ENCODE measurements around the gene FRY. TPM values are rescaled to one million over a fixed set of nuclear protein-coding genes. Genes with fewer than 3 reads are reported as not detected.

The FRY gene
- polyA plus RNA-seq, 4 donors, result 44.1 to 57.3 (median 49.9) TPM

- no peak for DNase-seq (ENCODE audit: low read depth in 4 of 4, low spot score in 2 of 4)
Measured at GRCh38 chr13:32125221-32125689, 93.7 kb downstream of the FRY start.

GRCh38 chr13:32125751-32126150, 94.2 kb downstream of the FRY start:
- DNase-seq (ENCODE audit: low read depth in 4 of 4, low spot score in 2 of 4), result no peak

GRCh38 chr13:32126278-32126677, 94.7 kb downstream of the FRY start:
- DNase-seq (ENCODE audit: low read depth in 4 of 4, low spot score in 2 of 4), result no peak

- DNase-seq (ENCODE audit: low read depth in 4 of 4, low spot score in 2 of 4), result no peak
Measured at GRCh38 chr13:32126756-32127155, 95.2 kb downstream of the FRY start.

GRCh38 chr13:32127691-32128090, 96.1 kb downstream of the FRY start:
- no peak for DNase-seq (ENCODE audit: low read depth in 4 of 4, low spot score in 2 of 4)

DNA sequence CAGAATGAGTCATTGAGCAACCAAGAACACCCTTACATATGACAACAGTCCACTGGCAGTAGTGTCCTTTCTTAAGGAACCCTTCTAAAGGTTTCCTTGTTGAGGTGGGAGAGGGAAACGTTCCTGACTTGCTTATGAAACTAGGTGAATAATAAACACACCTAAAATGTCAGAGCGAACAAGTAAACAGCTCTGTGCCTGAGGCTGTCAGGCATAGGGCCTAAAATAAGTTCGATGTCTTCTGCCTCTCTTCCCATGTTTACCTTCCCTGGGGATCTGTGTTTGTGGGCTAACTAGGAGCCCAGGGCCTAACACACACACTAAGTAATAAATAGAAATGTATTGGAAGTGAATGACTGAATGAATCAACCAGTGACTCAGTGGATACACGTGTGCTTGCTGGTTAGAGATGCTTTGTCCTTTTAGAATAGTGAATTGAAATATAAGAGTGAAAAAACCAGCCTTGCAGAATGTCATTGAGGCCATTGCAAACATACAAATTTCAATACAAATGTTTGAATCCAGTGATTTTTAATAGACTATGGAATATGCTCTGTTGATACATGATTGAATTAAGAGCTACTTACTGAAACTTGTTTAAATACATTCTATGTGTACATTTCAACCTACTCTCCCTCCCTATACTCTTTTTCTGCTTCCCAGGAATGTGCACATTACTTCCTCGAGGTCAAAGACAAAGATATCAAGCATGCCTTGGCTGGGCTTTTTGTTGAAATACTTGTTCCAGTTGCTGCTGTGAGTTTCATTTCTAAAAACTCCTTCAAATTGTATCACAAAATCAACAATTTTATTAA, 102.9 kb downstream of the FRY start:
- DNase-seq (ENCODE audit: low read depth in 4 of 4, low spot score in 2 of 4), result no peak

DNA sequence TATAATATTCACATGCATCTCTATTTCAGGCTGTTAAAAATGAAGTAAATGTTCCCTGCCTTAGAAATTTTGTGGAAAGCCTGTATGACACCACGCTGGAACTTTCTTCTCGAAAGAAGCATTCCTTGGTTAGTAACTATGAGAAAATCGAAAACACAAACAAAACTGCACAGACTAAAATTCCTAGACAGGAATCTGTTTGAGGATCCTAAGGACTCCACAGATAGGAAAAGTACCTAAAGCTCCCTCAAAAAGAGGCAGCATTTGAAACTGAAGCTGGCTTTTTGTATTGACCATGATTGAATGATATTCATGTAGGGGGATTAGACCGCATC, 103.4 kb downstream of the FRY start:
- DNase-seq (ENCODE audit: low read depth in 4 of 4, low spot score in 2 of 4), result no peak

GRCh38 chr13:32135655-32136054, 104.1 kb downstream of the FRY start:
- DNase-seq (ENCODE audit: low read depth in 4 of 4, low spot score in 2 of 4), result no peak

DNA sequence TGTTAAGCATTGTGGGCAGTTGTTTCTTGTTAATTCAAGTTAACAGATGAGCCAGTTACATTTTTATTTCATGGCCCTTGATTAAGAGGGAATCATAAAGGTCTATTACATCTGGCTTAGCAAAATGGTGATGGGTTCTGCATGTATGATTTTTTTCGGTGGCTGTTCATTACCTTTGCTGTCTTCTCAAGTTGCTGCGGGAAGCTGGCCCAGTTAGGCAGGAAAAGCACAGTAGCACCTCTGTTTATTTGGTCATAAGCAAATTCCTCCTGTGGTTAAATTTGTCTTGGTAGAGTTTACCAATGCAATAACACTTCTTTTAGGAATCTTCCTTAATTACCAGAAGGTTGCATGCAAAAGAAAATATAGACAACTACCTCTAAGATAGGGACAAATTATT, 104.5 kb downstream of the FRY start:
- no peak for DNase-seq (ENCODE audit: low read depth in 4 of 4, low spot score in 2 of 4)

GRCh38 chr13:32136716-32137115, 105.1 kb downstream of the FRY start:
- no peak for DNase-seq (ENCODE audit: low read depth in 4 of 4, low spot score in 2 of 4)

DNA sequence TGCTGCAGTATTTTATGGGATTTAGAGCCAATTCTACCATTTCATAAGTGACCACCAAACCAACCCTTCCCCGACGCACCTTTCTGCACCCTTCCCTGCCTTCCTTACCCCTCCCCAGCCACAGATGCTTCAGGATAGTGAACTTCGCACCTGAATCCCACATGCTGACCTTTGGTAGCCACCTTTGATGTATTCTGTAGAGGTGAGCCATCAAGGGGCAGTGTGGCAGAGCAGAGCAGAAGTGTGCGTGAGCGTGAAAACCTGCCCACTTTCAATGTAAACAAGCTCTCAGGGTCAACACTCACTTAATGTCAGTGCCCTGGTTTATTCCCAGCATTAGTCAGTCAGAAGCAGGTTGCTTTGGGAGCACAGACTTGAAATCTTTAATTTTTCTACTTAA, 107.7 kb downstream of the FRY start:
- DNase-seq (ENCODE audit: low read depth in 4 of 4, low spot score in 2 of 4), result no peak

- no peak for DNase-seq (ENCODE audit: low read depth in 4 of 4, low spot score in 2 of 4)
Measured at GRCh38 chr13:32140109-32140508, 108.5 kb downstream of the FRY start.

- no peak for DNase-seq (ENCODE audit: low read depth in 4 of 4, low spot score in 2 of 4)
Measured at GRCh38 chr13:32141462-32141861, 109.9 kb downstream of the FRY start.

- no peak for DNase-seq (ENCODE audit: low read depth in 4 of 4, low spot score in 2 of 4)
Measured at GRCh38 chr13:32142115-32142514, 110.5 kb downstream of the FRY start.

DNA sequence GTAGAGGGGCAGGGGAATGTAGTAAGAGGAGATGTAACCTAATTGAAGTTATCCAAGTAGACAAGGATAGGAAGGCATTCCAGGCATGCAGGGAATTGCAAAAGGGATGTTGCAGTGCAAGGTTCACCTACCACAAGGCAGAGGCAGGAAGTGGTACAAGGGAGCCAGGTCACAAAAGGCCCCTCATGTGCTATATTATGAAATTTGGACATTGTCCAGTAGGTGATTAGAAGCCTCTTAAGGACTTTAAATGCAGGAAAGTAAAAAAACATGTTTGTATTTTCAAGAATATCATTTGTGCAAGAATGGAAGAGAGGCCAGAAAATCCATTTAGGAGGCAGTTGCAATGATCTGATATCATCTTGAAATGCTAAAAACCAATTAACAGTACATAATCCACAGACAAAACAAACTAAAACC, 111.4 kb downstream of the FRY start:
- DNase-seq (ENCODE audit: low read depth in 4 of 4, low spot score in 2 of 4), result no peak

DNA sequence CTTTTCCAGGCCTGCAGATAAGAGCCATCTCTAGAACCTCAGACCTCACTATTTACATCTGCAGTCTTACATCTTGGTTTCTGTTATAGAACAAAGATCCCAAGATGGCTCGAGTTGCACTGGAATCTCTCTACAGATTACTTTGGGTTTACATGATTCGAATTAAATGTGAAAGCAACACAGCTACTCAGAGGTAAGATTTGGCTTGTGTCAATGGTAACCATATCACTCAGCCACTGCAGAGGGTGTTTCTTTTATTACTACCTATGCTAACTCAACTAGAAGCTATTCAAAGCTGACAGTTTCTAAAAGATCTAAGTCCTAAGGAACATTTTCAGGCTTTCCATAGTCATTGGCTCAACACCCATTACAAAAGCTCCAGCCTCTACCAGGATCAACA, 115.6 kb downstream of the FRY start:
- no peak for DNase-seq (ENCODE audit: low read depth in 4 of 4, low spot score in 2 of 4)

DNA sequence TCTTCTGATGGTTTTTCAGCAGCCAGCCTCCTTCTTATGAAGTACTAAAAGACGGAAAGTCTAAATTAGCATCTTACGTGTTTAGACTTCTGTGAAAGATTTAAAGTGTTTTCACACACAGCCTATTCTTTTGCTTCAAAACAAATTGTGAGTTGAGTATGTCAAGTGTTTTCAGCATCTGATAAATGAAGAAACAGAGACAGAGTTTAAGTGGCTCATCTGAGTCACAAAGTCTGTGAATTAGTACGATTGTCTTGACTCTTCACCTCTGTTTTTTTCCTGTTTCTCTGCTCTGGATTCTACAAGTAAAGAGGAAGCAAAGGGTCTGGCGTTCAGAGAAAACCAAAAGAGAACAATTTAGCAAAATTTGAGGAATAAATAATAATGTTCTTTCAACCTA, 116.4 kb downstream of the FRY start:
- no peak for DNase-seq (ENCODE audit: low read depth in 4 of 4, low spot score in 2 of 4)

- DNase-seq (ENCODE audit: low read depth in 4 of 4, low spot score in 2 of 4), result no peak
Measured at GRCh38 chr13:32150239-32150638, 118.7 kb downstream of the FRY start.

GRCh38 chr13:32150794-32151193, 119.2 kb downstream of the FRY start:
- no peak for DNase-seq (ENCODE audit: low read depth in 4 of 4, low spot score in 2 of 4)

GRCh38 chr13:32151240-32151639, 119.7 kb downstream of the FRY start:
- no peak for DNase-seq (ENCODE audit: low read depth in 4 of 4, low spot score in 2 of 4)

- no peak for DNase-seq (ENCODE audit: low read depth in 4 of 4, low spot score in 2 of 4)
Measured at GRCh38 chr13:32153056-32153455, 121.5 kb downstream of the FRY start.

DNA sequence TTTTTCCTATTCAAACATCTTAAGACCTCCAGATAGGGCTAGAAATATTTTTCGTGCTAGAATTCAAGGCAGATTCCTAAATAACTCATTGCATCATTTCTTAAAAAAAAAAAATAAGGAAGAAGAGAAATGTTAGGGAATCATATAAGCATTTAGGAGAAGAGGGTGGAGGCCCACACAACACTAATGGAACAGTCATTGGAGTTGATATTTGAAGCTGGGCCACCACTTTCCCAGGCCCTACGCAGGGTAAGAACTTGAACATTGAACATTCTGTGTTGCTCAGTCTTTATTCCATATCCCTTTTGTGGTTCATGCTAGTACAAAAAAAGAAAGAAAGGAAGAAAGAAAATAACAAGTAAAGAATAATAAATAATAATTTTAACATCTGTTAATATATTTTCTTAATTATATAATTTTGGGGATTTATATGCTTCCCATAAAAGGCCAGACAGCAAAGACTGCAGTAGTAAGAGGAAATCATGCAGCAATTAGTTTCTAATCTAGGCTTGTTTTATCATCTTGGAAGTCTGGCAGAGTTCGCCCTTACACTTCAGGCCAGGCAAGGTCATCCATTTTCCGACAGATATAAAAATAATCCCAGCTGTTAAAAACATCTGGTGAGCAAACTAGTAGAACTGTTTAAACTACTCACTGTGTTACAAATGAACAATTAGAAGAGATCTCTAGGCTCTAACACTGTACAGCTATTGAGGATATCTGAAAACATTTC, 127.7 kb downstream of the FRY start:
- peak in 1 of 4 donors; percentile 11 for DNase-seq (ENCODE audit: low read depth in 4 of 4, low spot score in 2 of 4)

Measured in left renal cortex interstitium (tissue), 4 donors.